HUES64 (cell line): ENCODE data around the gene FBH1.
"Not testable (repeated sequence)": the region's sequence is repeated elsewhere in the genome, so short reads cannot be mapped to it uniquely, and the experiment has no call there.

Experiments
- H3K27ac ChIP-seq: 2 replicates; pipeline ENCODE4 v1.7.0; 2013; ENCODE audit warnings: low read depth, low read length, inconsistent platforms
- H3K27me3 ChIP-seq: 2 replicates; pipeline ENCODE4 v1.6.1; 2013; ENCODE audit warnings: mild to moderate bottlenecking, low read length; ENCODE audit not compliant: insufficient read depth
- H3K36me3 ChIP-seq: 2 replicates; pipeline ENCODE4 v1.6.1; 2013; ENCODE audit warnings: mild to moderate bottlenecking, low read length; ENCODE audit not compliant: insufficient read depth
- H3K4me1 ChIP-seq: 2 replicates; pipeline ENCODE4 v1.6.1; 2013; ENCODE audit warnings: mild to moderate bottlenecking, low read length, moderate library complexity; ENCODE audit not compliant: insufficient read depth
- H3K4me3 ChIP-seq: 2 replicates; pipeline ENCODE4 v1.5.1; 2013; ENCODE audit warnings: mild to moderate bottlenecking, low read length, moderate library complexity
- H3K9ac ChIP-seq: 2 replicates; pipeline ENCODE4 v1.6.1; 2013; ENCODE audit warnings: mild to moderate bottlenecking, low read depth, low read length
- H3K9me3 ChIP-seq: 2 replicates; pipeline ENCODE4 v1.6.1; 2013; ENCODE audit warnings: low read depth, low read length; ENCODE audit not compliant: insufficient read depth
- WGBS: fragments of 150-250, 120-280 bp; methylation state at CpG from one replicate; pipeline ENCODE4 v1.1.7; 2013; ENCODE audit warnings: missing lambda C conversion rate; 5-methylcytosine and 5-hydroxymethylcytosine counted together

The FBH1 gene

DNA sequence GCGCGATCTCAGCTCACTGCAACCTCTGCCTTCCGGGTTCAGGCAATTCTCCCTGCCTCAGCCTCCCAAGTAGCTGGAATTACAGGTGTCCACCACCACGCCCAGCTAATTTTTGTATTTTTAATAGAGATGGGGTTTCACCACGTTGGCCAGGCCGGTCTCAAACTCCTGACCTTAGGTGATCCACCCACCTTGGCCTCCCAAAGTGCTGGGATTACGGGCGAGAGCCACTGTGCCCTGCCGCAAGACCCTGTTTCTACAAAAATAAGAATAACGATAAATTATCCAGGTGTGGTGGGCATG lies 70.9 kb downstream of the FBH1 start:
- H3K36me3 ChIP-seq, H3K4me1 ChIP-seq, H3K9me3 ChIP-seq, H3K4me3 ChIP-seq, H3K9ac ChIP-seq, H3K27ac ChIP-seq, H3K27me3 ChIP-seq: not testable (repeated sequence)
- WGBS: 92% methylated on average over 10 of the region's 10 CpGs

DNA sequence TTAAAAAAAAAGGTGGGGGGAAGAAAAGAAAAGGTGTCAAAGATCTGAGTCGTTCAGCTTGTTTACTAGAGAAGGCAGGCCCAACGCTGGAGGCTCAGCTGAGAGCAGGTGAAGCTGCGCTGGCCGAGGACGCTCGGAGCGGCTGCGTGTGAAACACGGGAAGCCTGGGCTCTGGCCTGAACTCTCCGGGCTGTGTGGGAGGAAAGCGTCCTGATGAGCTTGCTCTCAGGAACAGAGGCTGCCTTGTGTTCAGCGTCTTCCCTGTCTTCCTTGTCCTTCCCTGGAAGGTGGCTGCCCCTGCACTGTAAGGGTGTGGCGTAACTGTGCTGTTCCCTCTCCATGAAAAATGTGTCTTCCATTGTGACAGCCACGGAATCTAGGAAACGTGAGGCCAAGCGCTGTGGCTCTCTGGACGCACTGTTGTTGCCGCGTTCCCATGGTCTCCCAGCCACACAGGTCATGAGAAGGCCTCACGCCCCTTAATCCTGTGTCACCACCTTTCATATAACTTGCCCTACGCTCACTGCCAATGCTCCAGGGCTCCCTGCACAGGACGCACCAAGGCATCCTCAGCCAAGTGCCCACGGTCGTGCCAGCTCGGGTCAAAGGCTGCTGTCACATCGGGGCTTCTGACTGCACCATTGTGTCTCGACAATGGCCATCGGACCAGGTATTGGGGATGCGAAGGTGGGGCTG lies 71.5 kb downstream of the FBH1 start:
- Histone ChIP-seq H3K9ac (no peak overlapping the region), H3K9me3 (no peaks in the 10 kb centered on the region), H3K27me3 (no peaks in the 10 kb centered on the region), H3K4me1 (no peaks in the 10 kb centered on the region), H3K36me3 (no peaks in the 10 kb centered on the region), H3K4me3 (no peak overlapping the region), H3K27ac (no peak overlapping the region)
- 94% methylated on average over 29 of the region's 29 CpGs for WGBS

DNA sequence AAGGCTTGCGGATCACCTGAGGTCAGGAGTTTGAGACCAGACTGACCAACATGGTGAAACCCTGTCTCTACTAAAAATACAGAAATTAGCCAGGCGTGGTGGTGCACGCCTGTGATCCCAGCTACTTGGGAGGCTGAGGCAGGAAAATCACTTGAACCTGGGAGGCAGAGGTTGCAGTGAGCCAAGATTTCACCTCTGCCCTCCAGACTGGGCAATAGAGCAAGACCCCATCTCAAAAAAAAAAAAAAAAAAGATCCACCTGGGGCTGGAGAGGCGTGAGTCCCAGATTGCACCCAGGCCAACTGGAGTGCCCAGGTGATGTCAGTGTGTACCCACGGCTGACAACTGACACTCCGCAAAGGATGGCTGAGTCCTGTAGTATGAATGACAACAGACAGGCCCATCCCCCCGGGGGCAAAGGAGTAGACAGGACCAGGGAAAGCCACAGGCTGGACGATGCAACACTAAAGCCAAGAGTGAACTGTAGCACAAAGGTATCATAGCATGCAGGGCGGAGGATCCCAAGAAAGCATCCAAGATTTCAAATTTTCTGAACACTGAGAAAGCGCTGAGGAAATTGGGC lies 72.4 kb downstream of the FBH1 start:
- WGBS: 90% methylated on average over 10 of the region's 10 CpGs

DNA sequence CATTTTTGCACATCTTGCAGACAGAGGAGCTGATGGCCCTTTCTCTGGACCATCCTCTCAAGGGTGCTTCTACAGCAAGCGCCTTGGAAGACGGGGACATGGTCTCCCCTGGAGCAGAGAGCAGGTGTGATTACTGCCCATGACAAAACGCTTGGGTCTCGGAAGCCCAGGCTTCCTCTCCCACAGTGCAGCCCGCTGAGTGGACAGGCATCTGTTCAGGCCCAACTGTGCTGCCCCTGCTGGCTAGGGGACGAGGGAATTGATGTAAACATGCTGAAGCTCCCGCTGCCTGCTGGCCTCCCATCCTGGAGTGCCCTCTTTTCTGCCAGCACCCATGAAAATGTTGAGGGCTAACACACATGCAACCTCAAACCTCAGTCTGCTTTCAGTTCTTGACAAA lies 73.0 kb downstream of the FBH1 start:
- 84% methylated on average over 7 of the region's 7 CpGs for WGBS
- Histone ChIP-seq H3K36me3 (no peaks in the 10 kb centered on the region), H3K9ac (no peak overlapping the region), H3K27me3 (no peaks in the 10 kb centered on the region), H3K4me1 (no peaks in the 10 kb centered on the region), H3K9me3 (no peaks in the 10 kb centered on the region), H3K4me3 (no peak overlapping the region), H3K27ac (no peak overlapping the region)

More for the DNA sequence above, 72.4 kb downstream of the FBH1 start:
- H3K4me1 ChIP-seq, H3K27me3 ChIP-seq, H3K36me3 ChIP-seq, H3K9ac ChIP-seq, H3K27ac ChIP-seq, H3K4me3 ChIP-seq, H3K9me3 ChIP-seq: not testable (repeated sequence)

DNA sequence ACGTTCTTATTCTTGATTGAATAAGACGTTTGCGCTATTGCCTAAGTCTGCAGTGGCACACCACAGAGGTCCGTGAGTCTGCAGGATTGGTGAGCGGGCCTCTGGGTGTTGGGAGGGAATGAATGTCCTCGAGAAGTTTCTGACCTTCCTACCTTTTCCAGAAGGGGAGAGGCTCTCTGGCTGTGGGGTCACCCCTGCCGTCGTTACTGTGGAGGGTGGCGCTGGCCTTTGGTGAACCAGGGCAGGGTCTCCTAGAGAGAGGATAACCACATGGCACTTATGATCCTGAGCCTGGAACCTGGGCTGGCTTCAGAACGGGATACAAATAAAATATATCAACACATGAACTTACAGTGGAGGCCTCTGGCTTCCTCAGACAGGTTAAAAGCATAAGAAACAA lies 73.5 kb downstream of the FBH1 start:
- Histone ChIP-seq H3K27me3 (no peaks in the 10 kb centered on the region), H3K36me3 (no peaks in the 10 kb centered on the region)
- WGBS: 91% methylated on average over 10 of the region's 10 CpGs

DNA sequence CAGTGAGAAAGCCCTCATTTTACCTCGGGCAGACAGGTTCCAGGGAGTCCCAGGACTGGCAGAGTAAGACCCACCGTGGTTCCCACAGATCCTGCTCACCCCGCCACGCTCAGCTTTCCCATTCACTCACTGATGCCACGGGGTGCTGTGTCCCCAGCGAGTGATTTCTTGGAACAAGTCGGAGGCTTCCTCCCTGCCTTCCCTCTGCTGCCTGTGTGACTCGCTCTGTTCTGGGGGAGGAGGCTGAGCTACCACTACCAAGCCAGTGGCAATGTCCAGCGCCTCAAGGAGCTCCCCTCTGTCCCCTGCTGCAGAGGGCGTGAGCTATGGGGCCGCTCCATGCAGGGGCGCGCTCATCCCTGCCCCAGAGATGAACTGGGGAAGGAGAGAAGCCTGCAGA lies 74.7 kb downstream of the FBH1 start:
- no peak overlapping the region for H3K27ac ChIP-seq
- WGBS: 89% methylated on average over 13 of the region's 13 CpGs
- no peak overlapping the region for H3K4me3 ChIP-seq
- H3K36me3 ChIP-seq: no peaks in the 10 kb centered on the region
- no peaks in the 10 kb centered on the region for H3K27me3 ChIP-seq
- H3K9ac ChIP-seq: no peak overlapping the region
- H3K9me3 ChIP-seq: no peaks in the 10 kb centered on the region
- H3K4me1 ChIP-seq: no peaks in the 10 kb centered on the region

More for the DNA sequence above, 73.5 kb downstream of the FBH1 start:
- H3K9me3 ChIP-seq: no peaks in the 10 kb centered on the region
- no peaks in the 10 kb centered on the region for H3K4me1 ChIP-seq
- no peak overlapping the region for H3K27ac ChIP-seq
- no peak overlapping the region for H3K9ac ChIP-seq
- no peak overlapping the region for H3K4me3 ChIP-seq

DNA sequence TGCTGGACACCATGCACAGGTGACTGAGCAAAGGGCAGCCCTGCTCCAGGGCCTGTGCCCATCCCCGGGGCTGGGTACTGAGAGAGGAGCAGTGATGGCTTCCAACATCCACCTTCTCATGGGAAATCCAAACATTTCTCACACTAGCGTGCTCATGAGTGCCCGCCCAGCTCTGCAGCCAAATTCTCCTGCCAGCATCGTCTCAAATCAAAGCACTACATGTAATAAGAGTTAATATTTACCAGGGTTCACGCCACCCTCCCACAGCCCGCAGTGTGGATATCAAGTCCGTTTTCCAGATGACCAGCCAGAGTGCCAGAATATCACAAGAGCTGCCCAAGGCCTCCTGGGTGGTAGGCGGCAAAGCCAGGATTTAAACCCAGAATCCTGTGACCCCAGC lies 75.2 kb downstream of the FBH1 start:
- Histone ChIP-seq H3K4me3 (no peak overlapping the region), H3K27ac (no peak overlapping the region), H3K4me1 (no peaks in the 10 kb centered on the region), H3K9ac (no peak overlapping the region), H3K9me3 (no peaks in the 10 kb centered on the region), H3K36me3 (no peaks in the 10 kb centered on the region), H3K27me3 (no peaks in the 10 kb centered on the region)
- WGBS: 95% methylated on average over 8 of the region's 8 CpGs

DNA sequence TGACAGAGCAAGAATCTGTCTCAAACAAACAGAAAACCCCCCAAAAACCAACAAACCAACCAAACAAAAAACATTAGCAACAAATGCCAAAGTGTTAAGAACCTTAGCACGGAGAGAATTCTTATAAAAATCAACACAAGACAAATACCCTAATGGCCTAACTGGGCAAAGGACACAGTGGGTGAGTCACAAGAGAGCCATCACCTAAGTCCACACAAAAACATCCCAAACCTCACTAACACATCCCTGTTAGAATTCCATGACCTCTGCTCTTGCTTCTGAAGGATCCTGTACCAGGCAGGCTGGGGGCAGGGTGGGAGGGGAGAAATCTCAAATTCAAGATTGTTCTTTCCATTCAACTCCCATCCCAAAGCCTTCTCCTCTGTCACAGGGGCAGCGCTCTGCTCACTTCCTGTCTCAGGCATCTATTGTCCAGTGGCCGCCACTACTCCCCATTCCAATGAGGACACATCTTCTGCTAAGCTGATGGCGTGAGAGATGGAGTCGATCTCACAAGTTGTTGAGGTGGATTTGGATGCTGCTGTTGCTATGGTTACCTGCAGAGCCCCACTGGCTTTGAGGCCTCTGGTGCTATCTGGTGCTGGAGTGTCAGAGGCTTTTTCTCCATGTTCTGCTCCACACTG lies 78.1 kb downstream of the FBH1 start:
- H3K27ac ChIP-seq: no peak overlapping the region
- WGBS: 88% methylated on average over 5 of the region's 5 CpGs
- no peaks in the 10 kb centered on the region for H3K36me3 ChIP-seq
- H3K9ac ChIP-seq: no peak overlapping the region
- no peak overlapping the region for H3K4me3 ChIP-seq
- no peaks in the 10 kb centered on the region for H3K9me3 ChIP-seq
- H3K4me1 ChIP-seq: no peaks in the 10 kb centered on the region
- H3K27me3 ChIP-seq: no peaks in the 10 kb centered on the region

DNA sequence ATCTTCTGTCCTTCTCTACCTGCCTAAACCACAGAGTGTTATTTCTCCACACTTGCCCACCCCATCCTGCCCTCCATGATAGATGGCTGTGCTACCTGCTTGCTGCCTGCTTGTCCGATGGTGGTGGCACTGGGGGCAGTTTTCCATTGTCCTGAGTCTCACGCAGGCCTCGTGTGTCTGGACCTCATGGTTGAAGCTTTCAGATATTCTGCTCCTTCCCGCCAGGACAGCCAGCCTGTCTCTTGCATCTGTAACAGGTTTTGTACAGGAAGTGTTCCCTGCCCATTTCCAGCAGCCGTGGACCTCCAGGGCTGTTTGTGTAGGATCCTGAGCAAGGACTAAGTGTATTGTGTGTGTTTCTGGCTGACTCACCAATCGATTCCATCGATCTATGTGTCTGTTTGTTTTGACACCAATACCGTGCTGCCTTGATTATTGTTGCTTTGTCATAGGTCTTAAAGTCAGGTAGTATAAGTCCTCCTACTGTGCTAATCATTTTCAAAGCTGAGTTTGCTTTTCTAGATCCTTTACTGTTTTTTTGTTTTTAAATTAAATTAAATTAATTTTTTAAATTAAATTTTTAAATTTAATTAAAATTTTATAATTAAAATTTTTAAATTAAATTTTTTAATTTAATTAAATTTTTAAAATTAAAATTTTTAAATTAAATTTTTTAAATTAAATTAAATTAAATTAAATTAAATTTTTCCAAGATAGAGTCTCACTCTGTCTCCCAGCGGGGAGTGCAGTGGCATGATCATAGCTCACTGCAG lies 78.8 kb downstream of the FBH1 start:
- no peaks in the 10 kb centered on the region for H3K4me1 ChIP-seq
- H3K4me3 ChIP-seq: no peak overlapping the region
- 93% methylated on average over 9 of the region's 9 CpGs for WGBS
- no peaks in the 10 kb centered on the region for H3K36me3 ChIP-seq
- no peaks in the 10 kb centered on the region for H3K27me3 ChIP-seq
- H3K27ac ChIP-seq: no peak overlapping the region
- no peak overlapping the region for H3K9ac ChIP-seq
- no peaks in the 10 kb centered on the region for H3K9me3 ChIP-seq

DNA sequence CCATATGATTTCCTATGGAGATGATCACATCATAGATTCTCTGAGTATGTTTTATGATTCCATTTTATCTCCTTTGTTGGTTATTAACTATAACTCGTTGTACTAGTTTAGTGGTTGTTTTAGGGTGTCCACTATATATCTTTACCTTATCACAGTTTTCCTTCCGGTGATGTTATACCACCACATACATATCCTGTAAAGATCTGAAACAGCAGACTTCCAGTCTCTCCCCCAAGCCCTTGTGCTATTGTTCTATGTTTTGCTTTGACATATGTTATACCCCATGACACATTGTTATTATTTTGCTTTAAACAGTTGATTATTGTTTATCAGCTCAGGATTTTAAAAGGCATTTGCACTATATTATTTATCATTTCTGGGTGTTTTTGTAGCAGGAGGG lies 80.0 kb downstream of the FBH1 start:
- no peak overlapping the region for H3K4me3 ChIP-seq
- no peaks in the 10 kb centered on the region for H3K36me3 ChIP-seq
- H3K27ac ChIP-seq: no peak overlapping the region
- H3K9ac ChIP-seq: no peak overlapping the region
- H3K27me3 ChIP-seq: peaks cover 6% of the 10 kb centered on the region
- H3K9me3 ChIP-seq: no peaks in the 10 kb centered on the region
- no peaks in the 10 kb centered on the region for H3K4me1 ChIP-seq
- 100% methylated on average over 1 of the region's 2 CpGs for WGBS

DNA sequence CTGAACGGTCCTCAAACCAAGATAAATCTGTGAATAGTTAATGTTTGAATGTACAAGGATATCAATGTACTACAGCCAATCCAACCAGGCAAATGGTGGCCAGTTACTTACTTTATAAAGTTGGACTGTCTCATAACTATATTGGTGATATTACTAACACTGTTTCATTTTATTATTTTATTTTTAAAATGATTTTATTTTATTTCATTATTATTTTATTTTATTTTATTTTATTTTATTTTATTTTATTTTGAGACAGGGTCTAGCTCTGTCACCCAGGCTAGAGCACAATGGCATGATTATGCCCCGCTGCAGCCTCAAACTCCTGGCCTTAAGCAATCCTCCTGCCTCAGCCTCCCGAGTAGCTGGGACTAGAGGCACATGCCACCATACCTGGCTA lies 80.5 kb downstream of the FBH1 start:
- 91% methylated on average over 3 of the region's 3 CpGs for WGBS
- Histone ChIP-seq H3K27me3 (peaks cover 11% of the 10 kb centered on the region), H3K4me1 (no peaks in the 10 kb centered on the region), H3K9me3 (no peaks in the 10 kb centered on the region), H3K36me3 (no peaks in the 10 kb centered on the region), H3K4me3 (no peak overlapping the region), H3K9ac (no peak overlapping the region), H3K27ac (no peak overlapping the region)
